Measurements from ENCODE around the gene CWC22.

DNA sequence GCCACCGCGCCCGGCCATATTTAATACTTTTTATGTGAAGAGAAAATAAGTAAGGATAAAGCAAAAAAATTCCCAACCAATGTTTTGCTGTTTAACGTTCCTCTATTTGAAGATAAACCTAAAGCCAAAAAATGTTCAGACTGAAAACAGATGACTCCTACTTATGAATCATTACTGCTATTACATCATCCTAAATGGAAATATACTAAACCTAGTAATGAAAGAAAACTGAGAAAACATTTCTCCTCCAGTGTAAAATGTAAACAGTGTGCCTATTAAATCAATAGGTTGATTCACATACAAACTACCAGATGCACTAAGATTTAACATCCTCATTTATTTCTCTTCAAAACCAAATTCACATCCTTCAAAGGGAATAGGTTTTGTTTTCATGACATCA is 43.5 kb downstream of the CWC22 start:
- TF ChIP-seq EZH2 (IDR thresholded peaks at IDR 0.05; ENCODE audit: insufficient read depth, poor library complexity, severe bottlenecking): no peak
- no peak for TF ChIP-seq EZH2phosphoT487 (IDR thresholded peaks at IDR 0.05; ENCODE audit: insufficient read depth, low read depth)

Measured in GM23248 (cell line).